A172 (cell line): ENCODE data around the gene ORMDL3. TPM values are rescaled to one million over a fixed set of nuclear protein-coding genes. Genes with fewer than 3 reads are reported as not detected.
A peak's percentile ranks its signal among the peaks of the same experiment; 100 is the strongest.

Experiments used
- DNase-seq: peaks from one replicate; pipeline ENCODE4 v3.0.0-alpha.2; 2015; ENCODE audit warnings: low spot score
- total RNA-seq: library from RNA; depleted of rRNA; stranded (reverse); fragments of >200 nt; shearing (Covaris generic); gene quantifications from 2 replicates; pipeline ENCODE4 v1.2.3, GENCODE V29; 2014; rRNA removed

Gene ORMDL3, protein sequence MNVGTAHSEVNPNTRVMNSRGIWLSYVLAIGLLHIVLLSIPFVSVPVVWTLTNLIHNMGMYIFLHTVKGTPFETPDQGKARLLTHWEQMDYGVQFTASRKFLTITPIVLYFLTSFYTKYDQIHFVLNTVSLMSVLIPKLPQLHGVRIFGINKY
- 40.2 and 43.7 TPM in 2 replicates for total RNA-seq

DNA sequence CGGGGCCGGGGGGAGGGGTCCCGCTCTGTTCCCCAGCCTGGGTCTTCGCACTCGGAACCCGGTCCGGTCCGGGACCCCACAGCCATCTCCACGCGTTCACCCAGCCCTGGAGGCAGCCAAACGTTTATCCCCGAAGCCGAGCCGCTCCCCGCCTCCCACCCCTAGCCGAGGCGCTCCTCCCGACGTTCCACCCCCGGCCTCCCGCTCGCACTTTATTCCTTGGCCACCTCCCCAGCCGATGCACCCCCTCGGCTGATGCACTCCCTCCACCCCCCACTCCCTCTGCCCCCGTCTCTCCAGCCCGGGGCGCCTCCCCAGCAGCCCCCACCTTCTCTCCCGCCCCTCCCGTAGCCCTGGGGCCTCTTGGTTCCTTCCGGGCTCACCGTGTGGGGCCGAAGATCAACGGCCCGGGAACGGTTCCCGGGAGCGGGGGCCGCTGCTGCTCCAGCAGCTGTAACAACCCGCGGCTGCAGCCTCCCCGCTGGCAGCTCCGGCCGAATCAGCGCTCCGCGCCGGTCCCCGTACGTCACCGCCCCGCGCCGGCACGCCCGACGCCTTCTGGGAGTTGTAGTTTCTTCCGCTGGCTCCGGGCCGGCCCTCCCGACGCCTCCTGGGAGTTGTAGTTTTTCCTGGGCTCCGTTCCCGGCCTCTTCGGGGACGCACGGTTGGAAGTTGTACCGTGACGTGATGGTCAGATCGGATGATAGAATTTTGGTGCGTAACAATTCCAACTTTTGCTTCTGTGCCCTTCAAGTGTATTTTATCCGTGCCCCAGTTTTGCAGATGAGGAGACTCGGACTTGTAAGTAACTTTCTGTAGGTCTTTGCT is at the start of gene ORMDL3, which contains the start of gene LRRC3C:
Gene ORMDL3, minus strand, starts transcription at position 501 of the 828 bp plus-strand sequence. CDS start 3,398 bp downstream, outside the sequence.
Gene LRRC3C, plus strand, starts transcription at position 632 of the 828 bp plus-strand sequence. CDS start 13,792 bp downstream, outside the sequence.
- DNase-seq: peak; percentile 88

DNA sequence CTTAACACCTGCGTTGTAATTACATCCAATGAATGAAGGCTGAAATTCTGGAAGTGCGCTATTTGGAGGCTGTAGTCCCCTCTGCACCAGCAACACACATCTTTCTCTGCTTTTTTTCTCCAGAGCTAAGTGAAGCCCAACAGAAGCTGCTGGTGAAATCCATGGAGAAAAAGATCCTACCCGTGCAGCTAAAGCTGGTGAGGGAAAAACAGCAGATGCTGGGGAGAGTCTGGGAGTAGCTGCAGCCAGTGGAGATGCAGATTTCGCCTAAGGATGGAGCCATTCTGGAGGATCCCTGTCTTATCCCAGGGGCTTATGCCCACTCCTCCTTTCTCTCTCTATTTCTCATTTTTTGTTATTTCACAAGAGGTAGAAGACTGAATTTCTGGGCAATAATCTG is 48.4 kb upstream of the ORMDL3 start:
- DNase-seq: no peak

DNA sequence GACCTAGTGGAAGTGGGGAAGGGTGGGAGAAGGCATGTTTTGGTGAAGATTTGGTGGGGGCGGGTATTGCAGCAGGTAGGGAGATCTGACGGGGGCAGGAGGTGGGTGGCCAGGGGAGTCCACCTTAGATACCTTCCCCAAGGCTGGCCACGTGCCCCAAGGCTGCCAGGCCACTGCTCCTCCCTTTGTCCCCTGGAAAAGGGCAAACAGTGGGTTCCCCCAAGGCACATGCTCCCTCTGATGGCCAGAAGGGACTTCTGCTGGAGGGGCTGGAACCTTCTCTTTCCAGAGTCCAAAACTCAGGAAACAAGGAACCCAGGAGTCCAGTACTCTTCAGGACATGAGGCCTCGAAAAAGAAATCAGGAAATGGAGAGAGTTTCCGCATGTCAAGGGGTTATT is 47.0 kb upstream of the ORMDL3 start:
- no peak for DNase-seq

DNA sequence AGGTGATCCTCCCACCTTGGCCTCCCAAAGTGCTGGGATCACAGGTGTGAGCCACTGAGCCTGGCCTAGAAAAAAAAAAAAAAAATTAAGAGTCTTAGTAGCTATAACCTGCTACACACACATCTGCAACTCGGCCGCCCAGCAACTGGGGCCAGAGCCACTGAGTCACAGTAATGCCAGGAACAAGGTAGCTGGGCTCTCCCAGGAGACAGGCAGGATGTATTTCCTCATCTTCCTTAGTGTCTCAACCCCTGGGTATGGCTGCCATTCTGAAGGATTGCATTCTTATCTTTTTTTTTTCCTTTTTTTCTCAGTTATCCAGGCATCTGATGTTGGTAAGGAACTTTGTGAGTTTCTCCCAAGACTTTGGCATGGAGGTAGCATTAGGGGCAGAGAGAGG is 46.1 kb upstream of the ORMDL3 start:
- no peak for DNase-seq

DNA sequence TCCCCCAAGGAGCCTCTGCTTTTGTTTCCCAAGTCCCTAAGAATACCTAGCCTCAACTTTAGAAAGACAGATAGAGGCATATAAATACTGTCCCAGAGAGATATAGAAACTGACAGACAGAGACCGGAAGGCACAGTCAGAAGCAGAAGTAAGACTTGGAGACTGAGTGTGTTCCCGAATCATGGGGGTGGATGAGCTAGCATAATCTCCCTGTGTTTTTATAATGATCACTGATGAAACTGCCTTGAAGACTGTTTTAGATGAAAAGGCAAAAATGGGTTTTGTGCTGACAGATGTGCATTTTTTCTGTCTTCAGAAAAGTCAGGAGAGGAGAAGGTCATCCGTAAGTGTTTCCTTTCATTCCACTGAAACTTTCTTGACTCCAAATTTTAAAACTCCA is 44.9 kb upstream of the ORMDL3 start:
- DNase-seq: no peak

DNA sequence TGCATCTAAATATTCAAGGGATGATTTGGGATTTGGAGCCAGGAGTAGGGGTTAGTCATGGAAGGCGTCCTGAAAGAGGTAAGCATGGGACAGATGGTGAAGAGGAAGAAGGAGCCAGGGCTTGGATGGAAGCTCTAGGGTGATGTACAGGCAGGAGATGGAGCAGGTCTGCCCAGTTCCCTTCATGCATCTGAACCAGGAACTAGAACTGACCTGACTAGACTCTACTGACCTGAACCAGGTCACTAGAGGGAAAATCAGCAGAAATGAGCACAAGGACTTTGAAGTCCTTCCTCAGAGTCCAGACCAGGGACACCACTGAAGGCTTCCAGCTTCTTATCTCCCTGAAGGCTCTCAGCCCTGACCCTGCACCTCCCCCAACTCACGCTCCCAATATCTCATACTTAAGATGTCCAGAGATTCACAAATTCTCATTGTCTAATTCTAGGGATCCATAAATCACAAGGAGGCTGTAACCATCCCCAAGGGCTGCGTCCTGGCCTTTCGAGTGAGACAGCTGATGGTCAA is 43.7 kb upstream of the ORMDL3 start:
- DNase-seq: no peak

DNA sequence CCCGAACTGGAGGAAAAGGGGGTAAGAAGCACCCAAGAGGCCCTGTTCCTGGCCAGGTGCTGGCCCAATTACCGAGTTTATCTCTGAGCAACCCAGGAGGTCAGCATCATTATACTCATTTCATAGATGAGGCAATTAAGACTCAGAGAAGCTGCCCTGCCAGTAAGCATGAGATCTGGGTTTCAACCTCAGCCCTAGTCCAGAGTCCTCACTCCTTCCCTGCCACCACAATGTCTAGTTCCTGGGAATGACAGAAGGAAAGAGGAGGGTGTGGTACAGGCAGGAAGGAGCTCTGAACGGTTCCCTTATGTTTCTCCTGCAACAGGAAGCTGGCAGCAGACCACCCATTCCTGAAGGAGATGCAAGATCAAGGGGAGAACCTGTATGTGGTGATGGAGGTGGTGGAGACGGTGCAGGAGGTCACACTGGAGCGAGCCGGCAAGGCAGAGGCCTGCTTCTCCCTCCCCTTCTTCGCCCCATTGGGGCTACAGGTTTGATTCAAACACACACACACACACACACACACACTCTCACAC is 42.8 kb upstream of the ORMDL3 start:
- no peak for DNase-seq

DNA sequence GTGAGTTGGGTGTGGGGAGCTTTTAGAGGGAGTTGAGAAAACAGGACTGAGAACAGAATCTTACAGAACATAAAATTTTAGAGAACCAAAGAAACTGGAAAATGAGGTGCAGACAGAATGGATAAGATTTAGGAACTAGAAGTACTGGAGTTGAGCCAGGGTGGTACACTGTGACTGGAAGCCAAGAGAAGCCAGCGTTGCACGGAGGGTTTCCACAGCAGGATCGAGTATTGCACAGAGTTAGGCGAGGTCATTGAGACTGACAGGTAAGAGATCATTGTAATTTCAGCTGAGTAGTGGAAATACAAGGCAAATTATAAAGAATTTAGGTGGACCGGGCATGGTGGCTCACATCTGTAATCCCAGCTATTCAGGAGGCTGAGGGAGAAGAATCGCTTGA is 42.0 kb upstream of the ORMDL3 start:
- no peak for DNase-seq

DNA sequence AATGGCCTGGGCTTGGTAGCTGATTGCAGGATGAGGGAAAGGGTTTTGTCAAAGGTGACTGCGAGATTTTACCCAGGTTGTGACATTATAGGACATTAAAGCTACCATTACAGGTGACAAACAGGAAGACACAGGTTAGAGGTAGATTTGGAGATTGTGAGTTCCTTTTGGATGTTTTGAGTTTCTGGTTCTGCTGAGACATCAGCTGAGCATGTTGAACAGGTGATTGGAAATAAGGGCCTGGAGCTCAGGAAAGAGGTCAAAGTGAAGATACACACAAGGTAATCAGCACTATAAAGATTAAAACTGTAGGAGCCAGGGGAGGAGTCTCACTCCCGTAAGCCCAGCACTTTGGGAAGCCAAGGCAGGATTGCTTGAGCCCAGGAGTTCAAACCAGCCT is 41.4 kb upstream of the ORMDL3 start:
- DNase-seq: no peak

DNA sequence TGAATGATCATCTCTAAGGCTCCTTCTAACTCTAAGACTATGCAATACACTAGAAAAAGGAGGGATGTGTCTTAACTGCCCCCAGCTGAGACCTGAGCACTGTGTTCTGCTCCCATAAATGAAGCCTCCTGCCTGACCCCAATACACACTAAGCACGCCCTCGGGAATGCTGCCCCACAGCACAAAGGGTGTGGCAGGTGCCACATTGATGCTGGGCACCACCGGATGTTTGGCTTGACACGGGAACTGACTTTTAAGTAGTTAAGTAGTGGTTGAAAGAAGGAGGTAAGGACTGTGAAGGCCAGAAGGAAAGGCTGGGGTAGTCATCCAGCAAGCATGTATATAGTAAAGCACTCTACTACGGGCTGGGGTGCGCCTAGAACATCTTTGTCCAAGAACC is 39.4 kb upstream of the ORMDL3 start:
- no peak for DNase-seq

DNA sequence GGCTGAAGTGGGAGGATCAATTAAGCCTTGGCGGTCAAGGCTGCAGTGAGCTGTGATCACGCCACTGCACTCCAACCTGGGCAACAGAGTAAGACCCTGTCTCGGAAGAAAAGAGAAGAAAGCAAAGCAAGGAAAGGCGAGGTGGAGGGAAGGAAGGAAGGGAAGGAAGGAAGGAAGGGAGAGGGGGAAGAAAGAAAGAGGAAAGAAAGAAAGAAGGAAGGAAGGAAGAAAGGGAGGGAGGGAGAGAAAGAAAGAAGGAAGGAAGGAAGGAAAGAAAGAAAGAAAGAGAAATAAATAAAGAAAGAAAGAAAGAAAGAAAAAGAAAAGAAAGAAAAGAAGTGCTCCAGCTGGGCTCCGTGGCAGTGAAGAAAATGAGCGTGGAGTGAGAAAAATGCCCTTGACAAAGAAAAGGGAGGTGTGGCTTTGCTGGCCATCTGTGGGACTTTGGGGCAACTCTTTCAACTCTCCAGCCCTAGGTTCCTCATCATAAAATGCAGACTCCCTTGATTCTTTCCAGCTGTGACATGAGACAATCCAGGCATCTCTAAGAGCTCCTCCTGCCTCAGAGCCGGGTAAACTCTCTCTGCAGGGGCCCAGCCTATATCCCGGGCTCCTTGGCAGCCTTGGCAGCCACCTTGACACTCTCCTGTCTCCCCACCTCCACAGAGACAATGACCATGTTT is 37.8 kb upstream of the ORMDL3 start:
- DNase-seq: no peak

DNA sequence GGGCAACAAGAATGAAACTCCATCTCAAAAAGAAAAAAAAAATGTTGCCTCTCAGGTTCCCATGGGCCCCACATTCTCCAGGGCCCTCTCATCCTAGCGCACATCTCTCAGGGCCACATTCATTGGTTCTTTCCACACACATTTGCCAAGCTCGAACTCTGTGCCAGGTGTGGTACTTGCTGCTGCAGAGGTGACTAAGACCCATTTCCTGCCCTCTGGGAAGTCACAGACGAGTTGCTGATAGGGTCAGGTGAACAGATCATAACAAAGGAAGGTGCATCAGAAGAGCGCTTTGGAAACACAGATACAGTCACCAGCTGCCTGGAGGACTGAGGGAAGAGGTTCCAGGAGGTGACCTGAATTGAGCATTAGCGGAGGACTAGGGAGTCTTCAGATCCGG is 36.4 kb upstream of the ORMDL3 start:
- DNase-seq: peak; percentile 20

DNA sequence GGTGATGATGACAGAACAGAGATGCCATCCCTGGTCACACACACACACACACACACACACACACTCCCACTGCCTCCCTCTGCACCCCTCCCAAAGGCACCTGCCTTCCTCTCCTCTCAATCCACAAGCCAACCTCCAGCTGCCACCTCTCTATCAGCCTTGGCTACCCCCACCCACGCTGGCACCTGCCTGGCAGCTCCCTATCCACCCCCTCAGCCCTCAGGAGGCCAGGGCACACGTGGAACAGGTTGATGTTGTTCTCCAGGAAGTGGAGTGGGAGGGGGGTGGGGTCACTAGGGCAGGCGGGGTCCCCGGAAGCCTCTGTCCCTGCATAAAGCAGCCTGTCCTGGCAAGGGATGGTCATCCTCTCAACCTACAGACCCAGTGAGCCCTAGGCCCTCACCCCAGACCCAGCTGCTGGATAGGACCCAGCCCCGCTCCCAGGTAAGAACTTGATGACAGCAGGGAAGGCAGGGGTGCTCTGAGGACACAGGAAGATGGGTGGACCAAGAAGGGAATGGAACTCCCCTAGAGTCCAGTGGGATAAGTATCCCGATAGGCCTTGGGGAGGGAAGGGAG is 35.3 kb upstream of the ORMDL3 start, which contains the start of gene GSDMA:
Gene GSDMA, plus strand, starts transcription at position 363 of the 579 bp plus-strand sequence. CDS start 2,684 bp downstream, outside the sequence.
- DNase-seq: no peak

DNA sequence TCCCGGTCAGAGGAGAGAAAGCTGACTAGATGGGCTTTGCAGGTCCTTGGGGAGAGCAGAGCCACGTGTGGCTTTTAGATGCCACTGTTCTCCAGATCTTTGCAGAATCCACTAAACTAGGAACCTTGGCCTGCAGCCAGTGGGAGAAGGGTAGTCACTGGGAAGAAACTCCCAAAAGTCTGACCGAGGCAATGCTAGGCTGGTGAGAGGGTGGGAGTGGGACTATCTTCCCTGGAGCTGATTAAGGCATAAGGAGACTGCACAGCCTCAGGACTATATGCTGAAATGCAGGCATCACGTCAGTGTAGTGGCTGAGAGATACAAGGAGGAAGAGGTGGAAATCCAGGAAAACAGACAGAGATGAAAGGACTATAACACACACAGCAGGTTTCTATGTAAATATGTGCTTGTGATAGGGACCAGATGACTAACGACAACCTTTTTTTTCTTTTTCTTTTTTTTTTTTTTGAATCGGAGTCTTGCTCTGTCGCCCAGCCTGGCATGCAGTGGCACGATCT is 33.2 kb upstream of the ORMDL3 start:
- DNase-seq: no peak

DNA sequence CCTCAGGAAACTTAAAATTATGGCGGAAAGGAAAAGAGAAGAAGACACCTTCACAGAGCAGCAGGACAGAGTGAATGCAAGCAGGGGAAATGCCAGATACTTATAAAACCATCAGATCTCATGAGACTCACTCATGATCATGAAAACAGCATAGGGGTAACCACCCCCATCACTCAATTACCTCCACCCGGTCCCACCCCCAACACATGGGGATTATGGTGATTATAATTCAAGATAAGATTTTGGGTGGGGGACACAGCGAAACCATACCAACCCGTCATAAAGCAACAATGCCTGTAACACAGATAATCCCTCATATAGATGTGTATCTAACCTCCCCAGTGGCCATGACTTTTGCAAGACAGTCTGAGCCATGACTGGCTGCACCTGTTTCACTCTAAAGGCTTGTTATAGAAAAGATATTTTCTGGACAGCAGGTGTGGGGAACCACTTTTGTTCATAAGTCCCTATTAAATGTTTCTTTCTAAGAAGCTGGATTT is 28.4 kb upstream of the ORMDL3 start:
- no peak for DNase-seq

DNA sequence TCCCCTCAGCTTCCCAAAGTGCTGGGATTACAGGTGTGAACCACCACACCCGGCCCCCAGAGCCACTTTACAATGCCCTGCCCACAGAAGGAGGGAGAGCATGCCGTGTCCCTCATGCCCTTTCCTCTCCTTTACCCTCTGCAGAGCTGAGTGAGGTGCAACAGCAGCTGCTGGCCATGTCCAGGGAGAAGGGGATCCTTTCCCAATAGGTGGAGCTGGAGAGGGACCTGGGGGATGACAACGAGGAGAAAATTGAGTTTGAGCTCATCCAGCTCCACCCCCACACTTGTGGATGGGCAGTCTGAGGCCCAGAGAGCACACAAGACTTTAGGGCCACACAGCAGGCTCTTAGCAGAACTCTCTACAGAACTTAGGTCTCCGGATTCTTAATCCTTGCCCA is 27.5 kb upstream of the ORMDL3 start:
- no peak for DNase-seq

DNA sequence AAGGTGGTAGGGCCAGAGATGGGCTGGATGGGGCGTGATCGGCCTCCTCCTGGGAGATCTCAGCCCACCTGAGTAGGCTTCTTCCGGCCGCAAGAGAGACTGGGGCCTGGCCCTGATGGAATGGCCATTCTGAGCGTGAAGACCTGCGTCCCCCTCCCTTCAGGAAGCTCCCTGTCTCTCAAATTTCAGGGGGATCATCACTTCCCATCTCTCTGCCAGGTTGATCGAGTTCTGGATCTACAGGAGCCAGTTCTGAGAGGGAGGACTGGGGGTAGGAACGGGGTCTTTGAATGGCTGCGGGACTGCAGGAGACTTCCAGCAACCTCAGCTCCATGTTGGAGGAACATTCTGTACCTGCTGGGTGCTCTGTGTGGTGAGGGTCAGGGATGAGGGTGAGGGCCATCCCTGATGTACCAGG is 26.1 kb upstream of the ORMDL3 start:
- DNase-seq: no peak

DNA sequence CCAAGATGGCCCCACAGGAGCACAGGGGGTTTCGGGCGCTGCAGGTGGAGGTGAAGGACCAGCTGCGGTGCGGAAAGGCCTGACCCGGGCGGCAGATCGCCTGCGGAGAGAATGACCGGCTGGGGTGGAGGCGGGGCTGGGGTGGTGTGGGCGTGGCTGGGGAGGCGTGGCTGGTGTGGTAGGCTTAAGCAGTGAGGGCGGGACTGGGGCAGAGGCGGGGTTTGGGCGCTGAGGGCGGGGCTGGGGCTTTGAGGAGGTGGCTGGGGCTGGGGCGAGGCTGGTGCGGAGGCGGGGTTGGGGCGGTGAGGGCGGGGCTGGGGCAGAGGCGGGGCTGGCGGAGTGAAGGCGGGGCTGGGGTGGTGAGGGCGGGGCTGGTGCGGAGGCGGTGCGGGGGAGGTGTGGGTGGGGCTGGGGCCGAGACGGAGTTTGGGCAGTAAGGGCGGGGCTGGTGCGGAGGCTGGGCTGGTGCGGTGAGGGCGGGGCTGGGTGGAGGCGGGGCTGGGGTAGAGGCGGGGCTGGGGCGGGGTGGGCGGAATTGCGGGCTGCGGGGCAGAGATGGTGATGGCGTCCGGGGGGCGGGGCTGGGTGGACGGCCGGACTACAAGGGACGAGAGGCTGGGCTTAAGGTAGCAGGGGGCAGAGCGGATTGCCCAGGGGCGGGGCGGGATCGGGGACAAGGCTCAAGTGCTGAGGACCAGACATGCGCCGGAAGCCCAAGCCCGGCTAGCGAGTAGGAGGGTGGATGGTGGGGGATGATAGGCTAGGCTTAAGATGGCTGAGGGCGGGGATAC is 25.5 kb upstream of the ORMDL3 start:
- DNase-seq: peak; percentile 95

DNA sequence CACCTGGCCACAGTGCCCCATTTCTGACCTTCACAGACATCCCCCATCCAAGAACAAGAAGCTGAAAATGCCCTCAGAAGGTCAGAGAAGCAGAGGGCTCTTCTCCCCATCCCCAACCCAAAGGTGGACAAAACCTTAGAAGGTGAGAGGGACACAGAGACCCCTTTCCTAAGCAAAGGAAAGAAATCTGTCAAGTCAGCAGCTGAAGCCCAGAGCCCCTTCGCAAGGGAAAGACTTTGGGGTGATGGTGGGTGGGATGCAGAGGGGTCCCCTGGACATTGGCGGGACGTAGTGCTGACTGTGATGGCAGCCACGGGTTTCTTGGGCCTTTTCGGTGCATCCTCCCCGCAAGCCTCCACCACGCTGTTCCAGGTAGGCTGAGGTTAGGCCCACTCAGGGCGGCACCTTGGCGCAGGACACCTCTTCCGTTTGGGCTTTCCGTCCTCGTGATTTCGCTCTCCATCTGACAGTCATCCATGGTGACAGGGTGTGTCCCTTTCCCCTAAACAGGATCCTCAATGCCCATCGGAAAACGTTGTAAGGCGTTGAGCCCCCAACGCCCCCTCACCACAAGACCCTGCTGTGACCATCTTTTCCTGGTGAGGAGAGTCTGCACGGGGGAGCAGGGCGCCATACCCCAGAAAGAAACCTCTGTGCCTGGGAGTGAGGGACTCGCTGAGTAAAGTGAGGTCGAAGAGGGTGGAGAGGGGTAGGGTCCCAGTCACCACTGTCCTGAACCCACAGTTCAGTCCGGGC is 24.7 kb upstream of the ORMDL3 start:
- no peak for DNase-seq
